ENCODE measurements around the gene ATOH7.
"Not testable (repeated sequence)": the region's sequence is repeated elsewhere in the genome, so short reads cannot be mapped to it uniquely, and the experiment has no call there.

Gene ATOH7

GRCh38 chr10:68253346-68253745 lies 21.4 kb upstream of the ATOH7 start:
- H4K5ac ChIP-seq (ENCODE audit: low read length), result no peak overlapping the region
- H3K56ac ChIP-seq (ENCODE audit: low read length), result no peak overlapping the region
- H3K18ac ChIP-seq (ENCODE audit: low read length), result no peak overlapping the region
- H3K4me1 ChIP-seq (ENCODE audit: control insufficient read depth, low read depth, low read length), result peaks cover 6% of the 10 kb centered on the region
- no peak overlapping the region for H2BK5ac ChIP-seq (ENCODE audit: low read length)
- H3K79me1 ChIP-seq (ENCODE audit: low read length), result no peaks in the 10 kb centered on the region
- no peaks in the 10 kb centered on the region for H3K79me2 ChIP-seq (ENCODE audit: control insufficient read depth, insufficient read depth, low read length)
- H4K8ac ChIP-seq (ENCODE audit: low read depth, low read length), result no peak overlapping the region
- no peak overlapping the region for H3K4me2 ChIP-seq (ENCODE audit: low read length)
- no peak for DNase-seq
- H3K4me3 ChIP-seq (ENCODE audit: low read length), result no peak overlapping the region
- no peak overlapping the region for H3K27ac ChIP-seq (ENCODE audit: low read depth, low read length)
- H3K4ac ChIP-seq (ENCODE audit: low read depth, low read length), result no peak overlapping the region
- no peak overlapping the region for H2BK120ac ChIP-seq (ENCODE audit: low read depth, low read length)
- no peak overlapping the region for H3K23ac ChIP-seq (ENCODE audit: low read length)
- H2BK15ac ChIP-seq (replicated peaks; ENCODE audit: low read depth), result no peak overlapping the region
- H3K9ac ChIP-seq (ENCODE audit: low read length), result no peak overlapping the region
- no peaks in the 10 kb centered on the region for H3K27me3 ChIP-seq (ENCODE audit: insufficient read depth, low read length, poor library complexity)
- no CpG with 5 or more reads among the region's 1 CpG for WGBS (ENCODE audit: extremely low coverage, insufficient coverage, low lambda C conversion rate)
- no peaks in the 10 kb centered on the region for H3K36me3 ChIP-seq (ENCODE audit: control insufficient read depth, insufficient read depth, low read length)
- no peak overlapping the region for H2AK5ac ChIP-seq (ENCODE audit: low read length)

GRCh38 chr10:68251625-68252495 lies 19.9 kb upstream of the ATOH7 start:
- H3K18ac ChIP-seq (ENCODE audit: low read length), result no peak overlapping the region
- no peak overlapping the region for H3K56ac ChIP-seq (ENCODE audit: low read length)
- no peak overlapping the region for H3K27ac ChIP-seq (ENCODE audit: low read depth, low read length)
- H3K4ac ChIP-seq (ENCODE audit: low read depth, low read length), result no peak overlapping the region
- no peaks in the 10 kb centered on the region for H3K27me3 ChIP-seq (ENCODE audit: insufficient read depth, low read length, poor library complexity)
- H2AK5ac ChIP-seq (ENCODE audit: low read length), result no peak overlapping the region
- no peak for DNase-seq
- H4K8ac ChIP-seq (ENCODE audit: low read depth, low read length), result no peak overlapping the region
- no CpG with 5 or more reads among the region's 5 CpGs for WGBS (ENCODE audit: extremely low coverage, insufficient coverage, low lambda C conversion rate)
- no peak overlapping the region for H3K4me3 ChIP-seq (ENCODE audit: low read length)
- no peak overlapping the region for H4K5ac ChIP-seq (ENCODE audit: low read length)
- H3K36me3 ChIP-seq (ENCODE audit: control insufficient read depth, insufficient read depth, low read length), result no peaks in the 10 kb centered on the region
- H2BK120ac ChIP-seq (ENCODE audit: low read depth, low read length), result no peak overlapping the region
- H3K9ac ChIP-seq (ENCODE audit: low read length), result no peak overlapping the region
- H3K4me2 ChIP-seq (ENCODE audit: low read length), result no peak overlapping the region
- no peaks in the 10 kb centered on the region for H3K79me2 ChIP-seq (ENCODE audit: control insufficient read depth, insufficient read depth, low read length)
- H3K23ac ChIP-seq (ENCODE audit: low read length), result no peak overlapping the region
- H3K79me1 ChIP-seq (ENCODE audit: low read length), result no peaks in the 10 kb centered on the region
- H2BK5ac ChIP-seq (ENCODE audit: low read length), result no peak overlapping the region
- no peak overlapping the region for H2BK15ac ChIP-seq (replicated peaks; ENCODE audit: low read depth)
- peaks cover 6% of the 10 kb centered on the region for H3K4me1 ChIP-seq (ENCODE audit: control insufficient read depth, low read depth, low read length)

GRCh38 chr10:68251151-68251550 lies 19.2 kb upstream of the ATOH7 start:
- Histone ChIP-seq H3K23ac (ENCODE audit: low read length) (no peak overlapping the region), H3K36me3 (ENCODE audit: control insufficient read depth, insufficient read depth, low read length) (no peaks in the 10 kb centered on the region), H3K79me2 (ENCODE audit: control insufficient read depth, insufficient read depth, low read length) (no peaks in the 10 kb centered on the region), H2BK120ac (ENCODE audit: low read depth, low read length) (no peak overlapping the region), H3K4me3 (ENCODE audit: low read length) (no peak overlapping the region), H3K4me1 (ENCODE audit: control insufficient read depth, low read depth, low read length) (peaks cover 6% of the 10 kb centered on the region), H3K27me3 (ENCODE audit: insufficient read depth, low read length, poor library complexity) (no peaks in the 10 kb centered on the region), H3K4me2 (ENCODE audit: low read length) (no peak overlapping the region), H3K9ac (ENCODE audit: low read length) (no peak overlapping the region), H4K8ac (ENCODE audit: low read depth, low read length) (no peak overlapping the region), H4K5ac (ENCODE audit: low read length) (no peak overlapping the region), H2BK5ac (ENCODE audit: low read length) (no peak overlapping the region), H3K56ac (ENCODE audit: low read length) (no peak overlapping the region), H3K79me1 (ENCODE audit: low read length) (no peaks in the 10 kb centered on the region), H2AK5ac (ENCODE audit: low read length) (no peak overlapping the region), H3K27ac (ENCODE audit: low read depth, low read length) (no peak overlapping the region), H3K18ac (ENCODE audit: low read length) (no peak overlapping the region), H3K4ac (ENCODE audit: low read depth, low read length) (no peak overlapping the region), H2BK15ac (replicated peaks; ENCODE audit: low read depth) (no peak overlapping the region)
- peak; percentile 45 for DNase-seq
- no CpG with 5 or more reads among the region's 7 CpGs for WGBS (ENCODE audit: extremely low coverage, insufficient coverage, low lambda C conversion rate)

- Histone ChIP-seq H3K36me3 (ENCODE audit: control insufficient read depth, insufficient read depth, low read length) (no peaks in the 10 kb centered on the region), H3K4ac (ENCODE audit: low read depth, low read length) (no peak overlapping the region), H3K9ac (ENCODE audit: low read length) (no peak overlapping the region), H3K79me1 (ENCODE audit: low read length) (no peaks in the 10 kb centered on the region), H3K4me3 (ENCODE audit: low read length) (no peak overlapping the region), H2BK120ac (ENCODE audit: low read depth, low read length) (no peak overlapping the region), H3K4me2 (ENCODE audit: low read length) (no peak overlapping the region), H3K27ac (ENCODE audit: low read depth, low read length) (no peak overlapping the region), H4K5ac (ENCODE audit: low read length) (no peak overlapping the region), H2BK15ac (replicated peaks; ENCODE audit: low read depth) (no peak overlapping the region), H3K23ac (ENCODE audit: low read length) (no peak overlapping the region), H3K18ac (ENCODE audit: low read length) (no peak overlapping the region), H3K79me2 (ENCODE audit: control insufficient read depth, insufficient read depth, low read length) (no peaks in the 10 kb centered on the region), H4K8ac (ENCODE audit: low read depth, low read length) (no peak overlapping the region), H2AK5ac (ENCODE audit: low read length) (no peak overlapping the region), H2BK5ac (ENCODE audit: low read length) (no peak overlapping the region), H3K4me1 (ENCODE audit: control insufficient read depth, low read depth, low read length) (peaks cover 6% of the 10 kb centered on the region), H3K27me3 (ENCODE audit: insufficient read depth, low read length, poor library complexity) (no peaks in the 10 kb centered on the region), H3K56ac (ENCODE audit: low read length) (no peak overlapping the region)
- no CpG with 5 or more reads among the region's 4 CpGs for WGBS (ENCODE audit: extremely low coverage, insufficient coverage, low lambda C conversion rate)
- DNase-seq, result no peak
Measured at GRCh38 chr10:68249297-68249696, 17.4 kb upstream of the ATOH7 start.

- Histone ChIP-seq H3K9ac (ENCODE audit: low read length) (no peak overlapping the region), H3K18ac (ENCODE audit: low read length) (no peak overlapping the region), H4K8ac (ENCODE audit: low read depth, low read length) (no peak overlapping the region), H2AK5ac (ENCODE audit: low read length) (no peak overlapping the region), H3K4ac (ENCODE audit: low read depth, low read length) (no peak overlapping the region), H3K79me1 (ENCODE audit: low read length) (no peaks in the 10 kb centered on the region), H3K4me1 (ENCODE audit: control insufficient read depth, low read depth, low read length) (peaks cover 6% of the 10 kb centered on the region), H3K4me2 (ENCODE audit: low read length) (no peak overlapping the region), H3K36me3 (ENCODE audit: control insufficient read depth, insufficient read depth, low read length) (no peaks in the 10 kb centered on the region), H2BK15ac (replicated peaks; ENCODE audit: low read depth) (no peak overlapping the region), H2BK5ac (ENCODE audit: low read length) (no peak overlapping the region), H2BK120ac (ENCODE audit: low read depth, low read length) (no peak overlapping the region), H3K27ac (ENCODE audit: low read depth, low read length) (no peak overlapping the region), H3K23ac (ENCODE audit: low read length) (no peak overlapping the region), H4K5ac (ENCODE audit: low read length) (no peak overlapping the region), H3K27me3 (ENCODE audit: insufficient read depth, low read length, poor library complexity) (no peaks in the 10 kb centered on the region), H3K56ac (ENCODE audit: low read length) (no peak overlapping the region), H3K4me3 (ENCODE audit: low read length) (no peak overlapping the region), H3K79me2 (ENCODE audit: control insufficient read depth, insufficient read depth, low read length) (no peaks in the 10 kb centered on the region)
- DNase-seq, result no peak
- WGBS (ENCODE audit: extremely low coverage, insufficient coverage, low lambda C conversion rate), result no CpG with 5 or more reads among the region's 6 CpGs
Measured at GRCh38 chr10:68247931-68248330, 16.0 kb upstream of the ATOH7 start.

- not testable (repeated sequence) for H3K4me2 ChIP-seq (ENCODE audit: low read length); DNase-seq; H3K79me1 ChIP-seq (ENCODE audit: low read length); H4K5ac ChIP-seq (ENCODE audit: low read length); H3K18ac ChIP-seq (ENCODE audit: low read length); H3K36me3 ChIP-seq (ENCODE audit: control insufficient read depth, insufficient read depth, low read length); H3K4ac ChIP-seq (ENCODE audit: low read depth, low read length); H3K4me1 ChIP-seq (ENCODE audit: control insufficient read depth, low read depth, low read length); H4K8ac ChIP-seq (ENCODE audit: low read depth, low read length); H3K27me3 ChIP-seq (ENCODE audit: insufficient read depth, low read length, poor library complexity); H3K4me3 ChIP-seq (ENCODE audit: low read length); H3K79me2 ChIP-seq (ENCODE audit: control insufficient read depth, insufficient read depth, low read length); H2BK120ac ChIP-seq (ENCODE audit: low read depth, low read length); H3K23ac ChIP-seq (ENCODE audit: low read length); H3K9ac ChIP-seq (ENCODE audit: low read length); H2BK15ac ChIP-seq (replicated peaks; ENCODE audit: low read depth); H3K27ac ChIP-seq (ENCODE audit: low read depth, low read length); H2BK5ac ChIP-seq (ENCODE audit: low read length); H2AK5ac ChIP-seq (ENCODE audit: low read length); H3K56ac ChIP-seq (ENCODE audit: low read length)
- no CpG with 5 or more reads among the region's 7 CpGs for WGBS (ENCODE audit: extremely low coverage, insufficient coverage, low lambda C conversion rate)
Measured at GRCh38 chr10:68246397-68246796, 14.5 kb upstream of the ATOH7 start.

Measured in mesendoderm (in vitro differentiated cells).